Epithelial cell of proximal tubule (primary cell): ENCODE measurements around the gene LRRC45. TPM values are rescaled to one million over a fixed set of nuclear protein-coding genes. Genes with fewer than 3 reads are reported as not detected.

ENCODE experiments used
- DNase-seq: peaks from one replicate; pipeline ENCODE4 v3.0.0-alpha.2; 2011; ENCODE audit warnings: low read depth
- H3K4me3 ChIP-seq: 2 replicates; pipeline ENCODE4 v1.5.1; 2011; ENCODE audit warnings: low read depth, mild to moderate bottlenecking, low read length
- CTCF ChIP-seq: conservative IDR thresholded peaks from 2 replicates; pipeline ENCODE4 v1.5.1; 2012; ENCODE audit warnings: low read depth, mild to moderate bottlenecking, low read length
- total RNA-seq: library from RNA; depleted of rRNA; stranded (reverse); fragments of >200 nt; gene quantifications from 2 replicates; pipeline ENCODE4 v1.2.3, GENCODE V29; 2015

LRRC45 gene
- total RNA-seq, 1 donor from 2014 or later: 44.5 TPM

GRCh38 chr17:81995463-81996231, 27.5 kb upstream of the LRRC45 start:
- TF ChIP-seq CTCF: no peak
- no peak overlapping the region for H3K4me3 ChIP-seq
- DNase-seq: no peak

DNA sequence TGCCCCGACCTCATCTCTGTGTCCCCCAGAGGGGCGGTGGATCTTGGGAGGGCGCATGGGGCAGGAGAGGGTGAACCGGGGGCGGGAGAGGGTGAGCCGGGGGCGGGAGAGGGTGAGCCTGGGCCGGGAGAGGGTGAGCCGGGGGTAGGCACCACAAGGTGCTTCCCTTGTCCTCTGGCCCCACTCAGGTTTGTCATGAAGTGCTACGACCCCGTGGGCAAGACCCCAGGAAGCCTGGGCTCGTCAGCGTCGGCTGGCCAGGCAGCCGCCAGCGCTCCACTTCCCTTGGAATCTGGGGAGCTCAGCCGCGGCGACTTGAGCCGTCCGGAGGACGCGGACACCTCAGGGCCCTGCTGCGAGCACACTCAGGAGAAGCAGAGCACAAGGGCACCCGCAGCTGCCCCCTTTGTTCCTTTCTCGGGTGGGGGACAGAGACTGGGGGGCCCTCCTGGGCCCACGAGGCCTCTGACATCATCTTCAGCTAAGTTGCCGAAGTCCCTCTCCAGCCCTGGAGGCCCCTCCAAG, 26.8 kb upstream of the LRRC45 start:
- no peak for TF ChIP-seq CTCF
- DNase-seq: no peak
- no peak overlapping the region for H3K4me3 ChIP-seq

DNA sequence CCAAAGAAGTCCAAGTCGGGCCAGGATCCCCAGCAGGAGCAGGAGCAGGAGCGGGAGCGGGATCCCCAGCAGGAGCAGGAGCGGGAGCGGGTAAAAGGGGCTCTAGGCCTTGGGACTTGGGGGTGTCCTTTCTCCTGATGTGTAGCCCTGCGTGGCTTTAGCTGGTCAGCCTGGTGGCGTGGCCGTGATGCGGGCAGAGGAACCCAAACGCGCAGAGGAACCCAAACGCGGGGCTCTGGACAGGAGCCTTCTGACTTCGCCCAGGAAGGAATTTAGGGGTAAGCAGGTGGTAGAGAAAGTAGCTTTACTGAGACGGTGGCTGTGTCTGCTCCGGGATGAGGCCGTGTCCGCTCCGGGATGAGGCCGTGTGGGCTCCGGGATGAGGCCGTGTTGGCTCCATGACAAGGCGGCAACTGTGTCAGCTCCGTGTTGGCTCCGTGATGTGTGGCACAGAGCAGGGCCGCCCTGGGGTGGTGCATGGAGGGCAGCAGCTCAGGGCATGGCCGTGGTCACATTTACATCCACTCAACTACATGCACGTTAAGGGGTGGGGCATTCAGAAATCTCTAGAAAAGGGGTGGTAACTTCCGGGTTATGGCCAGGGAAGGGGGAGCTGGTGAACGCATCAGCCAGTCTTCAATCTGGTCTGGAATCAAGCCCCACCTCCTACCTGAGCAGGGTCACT, 26.2 kb upstream of the LRRC45 start:
- DNase-seq: no peak
- no peak for TF ChIP-seq CTCF
- no peak overlapping the region for H3K4me3 ChIP-seq

- no peak for DNase-seq
- H3K4me3 ChIP-seq: no peak overlapping the region
- TF ChIP-seq CTCF: no peak
Observed at GRCh38 chr17:81998212-81998611, 24.9 kb upstream of the LRRC45 start.

DNA sequence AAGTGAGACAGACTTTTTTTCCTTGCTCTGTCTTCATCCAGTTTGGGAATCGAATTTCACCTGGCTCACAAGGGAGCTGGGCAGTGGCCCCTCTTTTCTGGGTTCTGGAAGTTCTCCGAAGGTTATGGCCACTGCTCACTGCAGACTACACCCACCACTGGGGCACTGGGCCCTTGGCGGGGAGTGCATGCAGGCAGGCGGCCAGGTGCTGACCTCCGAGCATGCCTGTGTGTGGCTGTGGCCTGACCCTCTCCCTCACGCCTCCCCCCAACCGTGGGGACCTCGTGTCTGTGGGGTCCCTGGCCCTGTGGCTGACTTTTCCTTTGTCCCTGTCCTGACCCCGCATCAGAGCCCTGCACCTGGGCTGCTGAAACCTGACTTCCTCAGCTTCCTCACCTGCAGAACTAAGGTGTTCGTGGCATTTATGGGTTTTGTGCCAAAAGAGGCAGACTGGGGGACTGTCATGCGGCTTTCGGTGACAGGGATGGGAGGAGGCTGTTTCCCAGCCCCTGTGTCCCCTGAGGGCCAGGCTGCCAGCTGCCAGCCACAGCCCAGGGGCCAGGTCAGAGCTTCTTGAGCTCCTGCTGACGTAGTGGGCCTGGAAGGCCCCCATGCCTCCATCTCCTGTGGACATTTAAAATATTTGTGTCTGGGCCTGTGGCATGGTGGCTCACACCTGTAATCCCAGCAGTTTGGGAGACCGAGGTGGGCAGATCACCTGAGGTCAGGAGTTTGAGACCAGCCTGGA, 24.2 kb upstream of the LRRC45 start:
- DNase-seq: no peak
- TF ChIP-seq CTCF: no peak
- no peak overlapping the region for H3K4me3 ChIP-seq

- no peak overlapping the region for H3K4me3 ChIP-seq
- TF ChIP-seq CTCF: no peak
- no peak for DNase-seq
Observed at GRCh38 chr17:81999587-81999975, 23.5 kb upstream of the LRRC45 start.
